Fibroblast of villous mesenchyme (primary cell): ENCODE measurements around the gene MDN1. TPM values are rescaled to one million over a fixed set of nuclear protein-coding genes. Genes with fewer than 3 reads are reported as not detected.

ENCODE experiments used
- DNase-seq: peaks from one replicate; pipeline ENCODE4 v3.0.0-alpha.2; 2010; ENCODE audit warnings: low read depth
- H3K4me3 ChIP-seq: 2 replicates; pipeline ENCODE4 v1.5.1; 2011; ENCODE audit warnings: low read depth, mild to moderate bottlenecking, low read length
- total RNA-seq: library from RNA; depleted of rRNA; stranded (reverse); fragments of >200 nt; gene quantifications from 2 replicates; pipeline ENCODE4 v1.2.3, GENCODE V29; 2012
- TF ChIP-seq, protein P1 (sequence below): IDR thresholded peaks from 2 replicates; pipeline ENCODE4 v1.5.1; 2012; ENCODE audit warnings: low read depth, mild to moderate bottlenecking, low read length; ENCODE audit not compliant: insufficient read depth

Gene MDN1
- total RNA-seq, 1 donor: 27.2 TPM

DNA sequence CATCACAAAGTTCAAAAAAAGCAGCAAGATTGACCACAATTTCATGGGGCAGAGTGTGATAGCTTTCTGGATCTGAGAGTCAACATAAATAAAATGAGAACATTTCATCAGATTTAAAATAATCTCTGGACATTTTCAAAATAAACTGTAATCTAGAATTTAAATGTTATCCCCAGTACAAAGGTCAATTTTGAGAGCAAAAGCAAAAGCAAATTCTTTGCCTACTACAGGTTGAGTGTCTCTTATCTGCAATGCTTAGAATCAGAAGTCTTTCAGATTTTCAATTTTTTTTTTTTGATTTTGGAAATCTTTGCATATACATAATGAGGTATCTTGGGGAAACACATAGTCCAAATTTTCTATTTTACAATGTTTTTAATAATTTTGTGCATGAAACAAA lies 113.5 kb downstream of the MDN1 start:
- TF ChIP-seq, protein P1, sequence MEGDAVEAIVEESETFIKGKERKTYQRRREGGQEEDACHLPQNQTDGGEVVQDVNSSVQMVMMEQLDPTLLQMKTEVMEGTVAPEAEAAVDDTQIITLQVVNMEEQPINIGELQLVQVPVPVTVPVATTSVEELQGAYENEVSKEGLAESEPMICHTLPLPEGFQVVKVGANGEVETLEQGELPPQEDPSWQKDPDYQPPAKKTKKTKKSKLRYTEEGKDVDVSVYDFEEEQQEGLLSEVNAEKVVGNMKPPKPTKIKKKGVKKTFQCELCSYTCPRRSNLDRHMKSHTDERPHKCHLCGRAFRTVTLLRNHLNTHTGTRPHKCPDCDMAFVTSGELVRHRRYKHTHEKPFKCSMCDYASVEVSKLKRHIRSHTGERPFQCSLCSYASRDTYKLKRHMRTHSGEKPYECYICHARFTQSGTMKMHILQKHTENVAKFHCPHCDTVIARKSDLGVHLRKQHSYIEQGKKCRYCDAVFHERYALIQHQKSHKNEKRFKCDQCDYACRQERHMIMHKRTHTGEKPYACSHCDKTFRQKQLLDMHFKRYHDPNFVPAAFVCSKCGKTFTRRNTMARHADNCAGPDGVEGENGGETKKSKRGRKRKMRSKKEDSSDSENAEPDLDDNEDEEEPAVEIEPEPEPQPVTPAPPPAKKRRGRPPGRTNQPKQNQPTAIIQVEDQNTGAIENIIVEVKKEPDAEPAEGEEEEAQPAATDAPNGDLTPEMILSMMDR: no peak
- DNase-seq: no peak
- H3K4me3 ChIP-seq: no peak overlapping the region

DNA sequence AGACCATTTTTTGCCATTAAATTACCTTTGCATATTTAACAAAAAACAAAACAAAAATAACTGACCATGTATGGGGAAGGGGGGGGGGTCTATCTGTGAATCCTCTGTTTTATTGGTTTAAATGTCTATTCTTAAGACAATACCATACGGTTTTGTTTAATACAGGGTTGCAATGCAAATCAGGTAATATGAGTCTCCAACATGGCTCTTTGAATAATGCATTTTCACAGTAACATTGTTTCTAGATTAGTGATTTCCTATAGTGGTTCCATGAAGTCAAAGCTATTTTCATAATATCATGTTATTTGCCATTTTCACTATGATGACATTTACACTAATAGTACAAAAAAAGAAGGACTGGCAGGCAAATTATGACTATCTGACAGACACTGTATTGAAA lies 116.3 kb downstream of the MDN1 start:
- TF ChIP-seq, protein P1: no peak
- no peak for DNase-seq
- no peak overlapping the region for H3K4me3 ChIP-seq

DNA sequence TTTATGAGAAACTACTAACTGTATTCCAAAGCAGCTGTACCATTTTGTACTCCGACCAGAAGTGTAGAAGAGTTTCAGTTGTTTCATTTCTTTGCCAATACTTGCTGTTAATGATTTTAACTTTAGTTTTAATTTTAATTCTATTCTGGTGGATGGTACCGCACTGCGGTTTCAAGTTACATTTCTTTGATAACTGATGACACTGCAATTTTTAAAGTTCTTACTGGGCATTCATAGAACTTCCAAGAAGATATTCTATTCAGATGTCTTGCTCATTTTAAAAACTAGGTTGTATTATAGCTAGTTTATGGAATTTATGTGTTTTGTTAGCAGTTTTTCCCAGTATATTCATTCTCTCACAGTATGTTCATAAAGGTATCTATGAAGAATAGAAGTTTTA lies 117.2 kb downstream of the MDN1 start:
- TF ChIP-seq, protein P1: no peak

DNA sequence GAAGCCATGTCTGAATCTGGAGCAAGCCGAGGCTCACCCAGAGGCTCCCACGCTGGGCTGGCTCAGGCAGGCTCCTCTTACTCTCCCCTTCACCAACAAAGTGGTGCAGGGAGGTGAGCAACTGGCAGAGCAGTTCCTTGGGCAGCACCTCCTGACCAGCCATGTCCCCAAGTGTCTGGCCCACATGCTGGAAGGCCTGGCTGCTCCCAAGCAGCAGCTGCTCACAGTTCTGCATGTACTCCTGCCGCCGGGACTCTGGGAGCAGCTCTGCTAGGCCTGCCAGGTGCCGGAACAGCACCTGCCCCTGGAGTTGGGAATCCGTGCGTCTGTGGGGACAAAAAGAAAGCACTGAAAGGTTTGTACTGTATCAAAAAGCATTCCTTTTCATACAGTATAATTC lies 123.9 kb downstream of the MDN1 start:
- TF ChIP-seq, protein P1: no peak
- no peak for DNase-seq
- no peak overlapping the region for H3K4me3 ChIP-seq

More for the DNA sequence above, 117.2 kb downstream of the MDN1 start:
- no peak for DNase-seq
- no peak overlapping the region for H3K4me3 ChIP-seq

DNA sequence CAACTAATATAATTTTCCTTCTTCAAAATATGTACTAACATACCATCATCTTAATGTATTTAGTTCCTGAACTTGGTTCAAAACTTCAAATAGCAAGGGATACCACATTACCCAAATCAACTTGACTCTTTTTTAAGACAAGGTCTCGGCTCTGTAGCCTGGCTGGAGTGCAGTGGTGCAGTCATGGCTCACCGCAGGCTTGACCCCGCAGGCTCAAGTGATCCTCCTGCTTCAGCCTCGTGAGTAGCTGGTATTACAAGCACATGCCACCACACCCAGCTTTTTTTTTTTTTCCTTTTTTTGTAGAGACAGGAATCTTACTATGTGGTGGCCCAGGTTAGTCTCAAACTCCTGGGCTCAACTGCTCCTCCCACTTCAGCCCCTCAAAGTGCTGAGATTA lies 125.2 kb downstream of the MDN1 start:
- TF ChIP-seq, protein P1: no peak
- no peak overlapping the region for H3K4me3 ChIP-seq
- no peak for DNase-seq

DNA sequence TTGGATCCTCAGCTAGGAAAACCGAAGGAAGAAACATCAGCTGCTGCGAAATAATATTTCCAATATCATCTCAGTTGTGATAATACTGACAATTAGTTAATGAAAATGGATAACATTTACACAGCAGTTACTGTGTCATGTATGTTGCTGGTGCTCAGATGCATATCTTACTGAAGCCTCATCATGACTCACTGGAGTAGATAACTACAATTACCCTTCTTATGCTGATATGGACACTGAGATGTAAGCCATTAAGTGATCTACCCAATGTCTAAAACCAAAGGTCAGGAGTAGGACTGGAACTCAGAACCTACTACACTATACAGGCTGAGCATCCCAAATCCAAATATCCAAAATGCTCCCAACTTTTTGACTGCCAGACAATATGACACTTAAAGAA lies 126.4 kb downstream of the MDN1 start:
- TF ChIP-seq, protein P1: no peak
- no peak for DNase-seq
- no peak overlapping the region for H3K4me3 ChIP-seq

DNA sequence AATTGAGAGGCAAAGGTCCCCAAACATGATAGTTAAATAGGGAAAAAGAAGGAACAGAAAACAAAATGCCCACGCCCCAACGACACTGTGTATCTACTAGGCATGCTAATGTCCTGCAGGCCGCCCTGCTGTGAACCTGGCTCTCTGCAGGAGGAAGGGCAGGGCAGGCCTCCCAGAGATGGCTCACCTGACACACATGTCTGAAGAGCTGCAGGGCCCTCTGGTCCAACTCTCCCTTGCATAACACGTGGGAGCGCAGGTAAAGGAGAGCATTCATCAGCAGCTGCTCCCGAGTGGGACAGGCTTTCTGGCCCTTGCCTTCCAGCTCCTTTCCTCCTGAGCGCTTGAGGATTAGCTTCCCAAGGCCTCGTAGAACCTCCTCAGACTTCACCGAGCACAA lies 127.3 kb downstream of the MDN1 start:
- TF ChIP-seq, protein P1: no peak
- no peak for DNase-seq
- no peak overlapping the region for H3K4me3 ChIP-seq
